Astrocyte (in vitro differentiated cells and primary cell): ENCODE results near the gene NDEL1. TPM values are rescaled to one million over a fixed set of nuclear protein-coding genes. Genes with fewer than 3 reads are reported as not detected.

Experiments
- DNase-seq: peaks from one replicate; pipeline ENCODE4 v3.0.0-alpha.2; 2010; ENCODE audit warnings: low read depth
- FAIRE-seq: peaks from 2 replicates; lab custom pipeline; 2011; peaks lifted over from hg19 to GRCh38; lab: Jason Lieb, UNC
- H2AFZ ChIP-seq: 2 replicates; pipeline ENCODE4 v1.6.0; 2012; ENCODE audit warnings: low read depth, low read length, inconsistent platforms
- H3K27ac ChIP-seq: 2 replicates; pipeline ENCODE4 v1.5.1; 2011; ENCODE audit warnings: low read depth, low read length, inconsistent platforms
- H3K27me3 ChIP-seq: 2 replicates; pipeline ENCODE4 v1.6.0; 2011; ENCODE audit warnings: low read length, inconsistent platforms; ENCODE audit not compliant: insufficient read depth
- H3K36me3 ChIP-seq: 2 replicates; pipeline ENCODE4 v1.5.1; 2011; ENCODE audit warnings: low read length, inconsistent platforms; ENCODE audit not compliant: insufficient read depth
- H3K4me1 ChIP-seq: 2 replicates; pipeline ENCODE4 v1.5.1; 2011; ENCODE audit warnings: low read length, inconsistent platforms; ENCODE audit not compliant: insufficient read depth
- H3K4me2 ChIP-seq: 2 replicates; pipeline ENCODE4 v1.6.0; 2012; ENCODE audit warnings: low read length, inconsistent platforms
- H3K4me3 ChIP-seq: 2 replicates; pipeline ENCODE4 v1.5.1; 2011; ENCODE audit warnings: low read depth, mild to moderate bottlenecking, low read length, inconsistent platforms; ENCODE audit not compliant: insufficient read depth
- H3K79me2 ChIP-seq: 2 replicates; pipeline ENCODE4 v1.6.0; 2012; ENCODE audit warnings: mild to moderate bottlenecking, low read length, inconsistent platforms; ENCODE audit not compliant: insufficient read depth
- H3K9ac ChIP-seq: 2 replicates; pipeline ENCODE4 v1.6.0; 2012; ENCODE audit warnings: mild to moderate bottlenecking, low read length, inconsistent platforms
- H3K9me3 ChIP-seq: 2 replicates; pipeline ENCODE4 v1.5.1; 2012; ENCODE audit warnings: low read depth, mild to moderate bottlenecking, low read length, inconsistent platforms; ENCODE audit not compliant: insufficient read depth
- H4K20me1 ChIP-seq: 2 replicates; pipeline ENCODE4 v1.6.0; 2012; ENCODE audit warnings: low read length, inconsistent platforms; ENCODE audit not compliant: insufficient read depth
- H3K27ac Mint-ChIP-seq: one replicate; pipeline ENCODE4 v1.8.0; 2021; ENCODE audit warnings: mild to moderate bottlenecking, mixed read lengths; ENCODE audit not compliant: unreplicated experiment
- H3K27me3 Mint-ChIP-seq: one replicate; pipeline ENCODE4 v1.8.0; 2021; ENCODE audit warnings: low read depth, mixed read lengths; ENCODE audit not compliant: unreplicated experiment
- H3K36me3 Mint-ChIP-seq: one replicate; pipeline ENCODE4 v1.8.0; 2021; ENCODE audit warnings: low read depth, mixed read lengths; ENCODE audit not compliant: unreplicated experiment
- H3K4me1 Mint-ChIP-seq: one replicate; pipeline ENCODE4 v1.8.0; 2021; ENCODE audit warnings: low read depth, mixed read lengths; ENCODE audit not compliant: unreplicated experiment
- H3K4me3 Mint-ChIP-seq: one replicate; pipeline ENCODE4 v1.8.0; 2021; ENCODE audit warnings: mild to moderate bottlenecking, moderate library complexity, mixed read lengths; ENCODE audit not compliant: unreplicated experiment
- H3K9me3 Mint-ChIP-seq: one replicate; pipeline ENCODE4 v1.8.0; 2021; ENCODE audit warnings: mild to moderate bottlenecking, mixed read lengths; ENCODE audit not compliant: unreplicated experiment
- EZH2 ChIP-seq: IDR thresholded peaks from 2 replicates; pipeline ENCODE4 v1.6.1; 2012; ENCODE audit warnings: mild to moderate bottlenecking, low read length, inconsistent platforms; ENCODE audit not compliant: insufficient read depth
- total RNA-seq: library from RNA; stranded (reverse); gene quantifications from 2 replicates; pipeline ENCODE4 v1.2.1, GENCODE V29; 2021
- TF ChIP-seq, protein P1 (sequence below): IDR thresholded peaks from 2 replicates; pipeline ENCODE4 v1.5.1; 2011; ENCODE audit warnings: low read depth, mild to moderate bottlenecking, inconsistent platforms, low read length, moderate library complexity; ENCODE audit not compliant: insufficient read depth

The NDEL1 gene
- total RNA-seq, 1 donor from 2014 or later = 102 TPM

DNA sequence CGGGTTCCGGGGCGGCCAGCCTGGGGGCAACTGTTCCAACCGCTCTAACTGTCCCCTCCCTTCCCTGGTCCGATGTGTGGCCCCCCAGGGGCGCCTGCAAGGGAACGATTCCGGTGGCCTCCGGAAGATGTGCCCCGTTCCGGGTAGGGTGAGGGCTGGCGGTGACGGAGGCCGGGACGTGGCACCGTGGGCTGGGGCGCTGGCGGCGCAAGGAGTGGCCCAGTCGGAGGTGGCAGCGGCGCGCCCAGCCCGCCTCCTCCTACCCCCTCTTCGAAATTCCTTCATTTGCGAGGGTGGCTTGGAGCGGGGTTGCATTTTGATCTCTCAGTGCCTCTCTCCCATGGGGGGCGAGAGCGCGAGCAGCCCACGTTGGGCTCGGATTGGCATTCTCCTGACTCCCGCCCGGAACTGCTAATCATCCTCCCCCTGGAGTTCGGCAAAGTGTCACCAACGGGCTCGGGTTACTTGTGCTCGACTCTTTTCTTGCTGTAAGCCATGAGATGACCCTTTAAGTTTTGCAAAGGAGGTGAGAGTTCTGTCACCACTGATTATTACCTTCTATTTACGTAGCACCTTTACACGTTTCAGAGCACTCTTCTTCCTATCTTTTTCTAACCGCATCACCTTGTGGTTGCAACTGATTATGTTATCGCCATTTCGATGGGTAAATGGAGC lies 622 bp downstream of the NDEL1 start:
- DNase-seq = peak; percentile 54
- H4K20me1 ChIP-seq = peaks cover 50% of the 10 kb centered on the region
- peaks cover 3% of the 10 kb centered on the region for H3K36me3 Mint-ChIP-seq

DNA sequence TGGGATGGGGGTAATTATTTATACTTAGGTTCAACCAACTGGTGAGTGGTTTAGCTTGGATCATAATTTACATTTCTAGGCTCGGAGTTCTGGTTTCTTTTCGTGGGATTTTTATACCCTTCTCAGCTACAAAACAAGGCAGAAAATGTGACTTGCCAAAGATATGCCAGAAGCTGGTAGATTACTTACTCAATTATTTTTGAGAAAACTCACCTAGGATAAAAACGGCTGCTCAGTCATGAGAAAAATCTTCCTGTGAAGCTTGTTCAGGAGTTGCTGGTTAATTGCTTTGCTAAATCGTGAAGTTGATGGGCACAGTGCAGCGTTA lies 1.1 kb downstream of the NDEL1 start:
- no peaks in the 10 kb centered on the region for H3K9me3 Mint-ChIP-seq
- Histone ChIP-seq H3K79me2 (peaks cover 60% of the 10 kb centered on the region), H3K9me3 (no peaks in the 10 kb centered on the region), H3K27me3 (no peaks in the 10 kb centered on the region), H3K4me3 (peak overlapping the region; percentile 95), H3K36me3 (peaks cover 10% of the 10 kb centered on the region), H4K20me1 (peaks cover 55% of the 10 kb centered on the region), H2AFZ (no peak overlapping the region), H3K27ac (peak overlapping the region; percentile 97), H3K9ac (peak overlapping the region; percentile 99), H3K4me1 (no peaks in the 10 kb centered on the region), H3K4me2 (peak overlapping the region; percentile 87)
- H3K4me1 Mint-ChIP-seq = peaks cover 12% of the 10 kb centered on the region
- FAIRE-seq = no peak
- H3K36me3 Mint-ChIP-seq = peaks cover 3% of the 10 kb centered on the region
- DNase-seq = no peak
- peak overlapping the region; percentile 96 for H3K4me3 Mint-ChIP-seq
- TF ChIP-seq EZH2 = no peak
- TF ChIP-seq, protein P1, sequence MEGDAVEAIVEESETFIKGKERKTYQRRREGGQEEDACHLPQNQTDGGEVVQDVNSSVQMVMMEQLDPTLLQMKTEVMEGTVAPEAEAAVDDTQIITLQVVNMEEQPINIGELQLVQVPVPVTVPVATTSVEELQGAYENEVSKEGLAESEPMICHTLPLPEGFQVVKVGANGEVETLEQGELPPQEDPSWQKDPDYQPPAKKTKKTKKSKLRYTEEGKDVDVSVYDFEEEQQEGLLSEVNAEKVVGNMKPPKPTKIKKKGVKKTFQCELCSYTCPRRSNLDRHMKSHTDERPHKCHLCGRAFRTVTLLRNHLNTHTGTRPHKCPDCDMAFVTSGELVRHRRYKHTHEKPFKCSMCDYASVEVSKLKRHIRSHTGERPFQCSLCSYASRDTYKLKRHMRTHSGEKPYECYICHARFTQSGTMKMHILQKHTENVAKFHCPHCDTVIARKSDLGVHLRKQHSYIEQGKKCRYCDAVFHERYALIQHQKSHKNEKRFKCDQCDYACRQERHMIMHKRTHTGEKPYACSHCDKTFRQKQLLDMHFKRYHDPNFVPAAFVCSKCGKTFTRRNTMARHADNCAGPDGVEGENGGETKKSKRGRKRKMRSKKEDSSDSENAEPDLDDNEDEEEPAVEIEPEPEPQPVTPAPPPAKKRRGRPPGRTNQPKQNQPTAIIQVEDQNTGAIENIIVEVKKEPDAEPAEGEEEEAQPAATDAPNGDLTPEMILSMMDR = no peak
- no peaks in the 10 kb centered on the region for H3K27me3 Mint-ChIP-seq
- H3K27ac Mint-ChIP-seq = peak overlapping the region; percentile 92

More for the DNA sequence above, 622 bp downstream of the NDEL1 start:
- Mint-ChIP-seq H3K4me3 (peak overlapping the region; percentile 96), H3K27me3 (no peaks in the 10 kb centered on the region), H3K4me1 (peaks cover 9% of the 10 kb centered on the region), H3K27ac (peak overlapping the region; percentile 92), H3K9me3 (no peaks in the 10 kb centered on the region)
- H3K9ac ChIP-seq = peak overlapping the region; percentile 99
- H3K4me2 ChIP-seq = peak overlapping the region; percentile 87
- FAIRE-seq = no peak
- H3K9me3 ChIP-seq = no peaks in the 10 kb centered on the region
- peaks cover 10% of the 10 kb centered on the region for H3K36me3 ChIP-seq
- H2AFZ ChIP-seq = peak overlapping the region; percentile 53
- H3K79me2 ChIP-seq = peaks cover 55% of the 10 kb centered on the region
- H3K4me3 ChIP-seq = peak overlapping the region; percentile 95
- TF ChIP-seq, protein P1 = no peak
- H3K27me3 ChIP-seq = no peaks in the 10 kb centered on the region
- peaks cover 2% of the 10 kb centered on the region for H3K4me1 ChIP-seq
- peak overlapping the region; percentile 97 for H3K27ac ChIP-seq

DNA sequence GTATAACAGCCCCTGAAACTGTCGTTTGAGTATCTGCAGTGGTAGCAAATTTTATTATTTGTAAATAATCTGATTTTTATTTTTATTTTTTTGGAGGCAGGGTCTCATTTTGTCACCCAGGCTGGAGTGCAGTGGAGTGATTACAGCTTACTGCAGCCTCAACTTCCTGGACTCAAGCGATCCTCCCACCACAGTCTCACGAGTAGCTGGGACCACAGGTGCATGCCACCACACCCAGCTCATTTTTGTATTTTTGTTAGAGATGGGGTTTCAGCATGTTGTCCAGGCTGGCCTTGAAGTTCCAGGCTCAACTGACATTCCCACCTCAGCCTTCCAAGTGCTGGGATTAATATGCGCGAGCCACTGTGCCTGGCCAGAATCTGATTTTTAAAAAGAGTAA lies 2.8 kb downstream of the NDEL1 start:
- Mint-ChIP-seq H3K27me3 (no peaks in the 10 kb centered on the region), H3K36me3 (peaks cover 3% of the 10 kb centered on the region), H3K4me3 (peak overlapping the region; percentile 96), H3K27ac (no peak overlapping the region), H3K4me1 (peaks cover 19% of the 10 kb centered on the region), H3K9me3 (no peaks in the 10 kb centered on the region)
- no peak overlapping the region for H3K4me2 ChIP-seq
- no peak overlapping the region for H3K4me3 ChIP-seq
- H3K27me3 ChIP-seq = no peaks in the 10 kb centered on the region
- H2AFZ ChIP-seq = no peak overlapping the region
- no peak overlapping the region for H3K9ac ChIP-seq
- no peak for DNase-seq
- H3K9me3 ChIP-seq = no peaks in the 10 kb centered on the region
- H3K79me2 ChIP-seq = peaks cover 76% of the 10 kb centered on the region
- TF ChIP-seq EZH2 = no peak
- TF ChIP-seq, protein P1 = no peak
- peaks cover 70% of the 10 kb centered on the region for H4K20me1 ChIP-seq
- peaks cover 10% of the 10 kb centered on the region for H3K36me3 ChIP-seq
- FAIRE-seq = no peak
- no peaks in the 10 kb centered on the region for H3K4me1 ChIP-seq
- H3K27ac ChIP-seq = no peak overlapping the region
